Measurements from ENCODE around the gene SPAG4. TPM values are rescaled to one million over a fixed set of nuclear protein-coding genes. Genes with fewer than 3 reads are reported as not detected.

SPAG4 gene
- polyA plus RNA-seq, 3 donors = 0.12 to 0.51 TPM; not detected in 1

- no peak overlapping the region for H3K27ac ChIP-seq (ENCODE audit: low read depth in 1 of 2, low read length in 2 of 2)
- no peaks in the 10 kb centered on the region for H3K27me3 ChIP-seq (ENCODE audit: control insufficient read depth in 2 of 2, insufficient read depth in 2 of 2, low read length in 2 of 2)
- peaks cover 98% of the 10 kb centered on the region for H3K79me2 ChIP-seq (ENCODE audit: insufficient read depth, low read length)
- no peaks in the 10 kb centered on the region for H3K9me3 Mint-ChIP-seq
- H3K9ac ChIP-seq (ENCODE audit: insufficient read depth, low read length, poor library complexity, severe bottlenecking) = no peak overlapping the region
- WGBS (ENCODE audit: insufficient coverage) = 85% methylated on average over 2 of the region's 4 CpGs
- peaks cover 47 to 82% of the 10 kb centered on the region in 2 donors for H3K36me3 ChIP-seq (replicated peaks in 1 of 2; ENCODE audit: control insufficient read depth in 1 of 2, insufficient read depth in 2 of 2, low read length in 2 of 2)
- H3K4me3 Mint-ChIP-seq = no peak overlapping the region
- no peaks in the 10 kb centered on the region for H3K9me3 ChIP-seq (replicated peaks in 1 of 2; ENCODE audit: control insufficient read depth in 1 of 2, insufficient read depth in 1 of 2, low read length in 2 of 2)
- no peak overlapping the region for H3K4me2 ChIP-seq (replicated peaks; ENCODE audit: extremely low read depth, low read length, poor library complexity, severe bottlenecking)
- intact Hi-C loops (cut with micrococcal nuclease) = no loop called here
- no peak overlapping the region for H3K4me3 ChIP-seq (replicated peaks in 1 of 3; ENCODE audit: low read depth in 2 of 3, low read length in 3 of 3)
- TF ChIP-seq CTCF (IDR thresholded peaks at IDR 0.05) = no peak
- DNase-seq = no peak
- H3K4me1 Mint-ChIP-seq = peaks cover 6% of the 10 kb centered on the region
- H3K27me3 Mint-ChIP-seq (ENCODE audit: low read depth in 3 of 3) = no peaks in the 10 kb centered on the region
- H3K36me3 Mint-ChIP-seq = peaks cover 19 to 23% of the 10 kb centered on the region in 2 donors
- H3K27ac Mint-ChIP-seq = no peak overlapping the region
- no peak overlapping the region for H2AFZ ChIP-seq (ENCODE audit: insufficient read depth, low read depth, low read length, poor library complexity, severe bottlenecking)
- no peaks in the 10 kb centered on the region for H3K4me1 ChIP-seq (ENCODE audit: control insufficient read depth in 1 of 2, insufficient read depth in 2 of 2, low read length in 2 of 2)
- H4K20me1 ChIP-seq (ENCODE audit: insufficient read depth, low read length) = peaks cover 99% of the 10 kb centered on the region
These were observed 38.3 kb downstream of the SPAG4 start for GRCh38 chr20:35653893-35654292.

GRCh38 chr20:35654415-35654814, 38.8 kb downstream of the SPAG4 start:
- 98% methylated on average over 9 of the region's 9 CpGs for WGBS (ENCODE audit: insufficient coverage)
- H4K20me1 ChIP-seq (ENCODE audit: insufficient read depth, low read length) = peaks cover 99% of the 10 kb centered on the region

More at GRCh38 chr20:35654415-35654814, 38.8 kb downstream of the SPAG4 start:
- Histone ChIP-seq H3K4me2 (replicated peaks; ENCODE audit: extremely low read depth, low read length, poor library complexity, severe bottlenecking) (no peak overlapping the region), H3K36me3 (replicated peaks in 1 of 2; ENCODE audit: control insufficient read depth in 1 of 2, insufficient read depth in 2 of 2, low read length in 2 of 2) (peaks cover 47 to 80% of the 10 kb centered on the region in 2 donors), H3K9ac (ENCODE audit: insufficient read depth, low read length, poor library complexity, severe bottlenecking) (no peak overlapping the region), H3K9me3 (replicated peaks in 1 of 2; ENCODE audit: control insufficient read depth in 1 of 2, insufficient read depth in 1 of 2, low read length in 2 of 2) (no peaks in the 10 kb centered on the region), H3K4me3 (replicated peaks in 1 of 3; ENCODE audit: low read depth in 2 of 3, low read length in 3 of 3) (no peak overlapping the region), H2AFZ (ENCODE audit: insufficient read depth, low read depth, low read length, poor library complexity, severe bottlenecking) (no peak overlapping the region), H3K27ac (ENCODE audit: low read depth in 1 of 2, low read length in 2 of 2) (no peak overlapping the region), H3K4me1 (ENCODE audit: control insufficient read depth in 1 of 2, insufficient read depth in 2 of 2, low read length in 2 of 2) (no peaks in the 10 kb centered on the region), H3K79me2 (ENCODE audit: insufficient read depth, low read length) (peaks cover 99% of the 10 kb centered on the region), H3K27me3 (ENCODE audit: control insufficient read depth in 2 of 2, insufficient read depth in 2 of 2, low read length in 2 of 2) (no peaks in the 10 kb centered on the region)
- intact Hi-C loops (cut with micrococcal nuclease) = no loop called here
- Mint-ChIP-seq H3K36me3 (peaks cover 18 to 19% of the 10 kb centered on the region in 2 donors), H3K27ac (no peak overlapping the region), H3K27me3 (ENCODE audit: low read depth in 3 of 3) (no peaks in the 10 kb centered on the region), H3K9me3 (no peaks in the 10 kb centered on the region), H3K4me3 (no peak overlapping the region), H3K4me1 (peaks cover 6% of the 10 kb centered on the region)
- no peak for TF ChIP-seq CTCF (IDR thresholded peaks at IDR 0.05)
- DNase-seq = no peak
